HG03175 (cell line): ENCODE measurements around the gene HINT1.

Experiments
- ATAC-seq: cut with Tn5 transposase; IDR thresholded peaks from one replicate; pipeline ENCODE4 v1.9.1; 2021; ENCODE audit warnings: mild to moderate bottlenecking, moderate library complexity; ENCODE audit not compliant: unreplicated experiment

Gene HINT1

GRCh38 chr5:131112424-131112823, 52.6 kb downstream of the HINT1 start:
- no peak for ATAC-seq

- ATAC-seq: no peak
These were observed 54.8 kb downstream of the HINT1 start for GRCh38 chr5:131110256-131110594.

- peak; percentile 91 for ATAC-seq
These were observed 55.4 kb downstream of the HINT1 start for GRCh38 chr5:131109540-131110255.
